Small intestine (tissue), 7 donors: ENCODE data around the gene CRYGS. TPM values are rescaled to one million over a fixed set of nuclear protein-coding genes. Genes with fewer than 3 reads are reported as not detected.
"Not testable (repeated sequence)": the region's sequence is repeated elsewhere in the genome, so short reads cannot be mapped to it uniquely, and the experiment has no call there.

Experiments used
- DNase-seq, 2 donors: peaks; one replicate each; pipeline versions ENCODE4 v3.0.0 to v3.0.0-alpha.2; 2013
- FAIRE-seq: peaks from 2 replicates; lab custom pipeline; 2012; peaks lifted over from hg19 to GRCh38; lab: Jason Lieb, UNC
- H3K27ac ChIP-seq, 3 donors: one replicate each; pipeline ENCODE4 v1.5.1; 2013; ENCODE audit warnings: low read length in 2 of 3, mild to moderate bottlenecking in 2 of 3, control low read depth in 1 of 3, inconsistent platforms in 1 of 3, low read depth in 1 of 3, moderate library complexity in 1 of 3
- H3K27me3 ChIP-seq, 3 donors: one replicate each; pipeline ENCODE4 v1.6.1; 2013; ENCODE audit warnings: low read length in 3 of 3, inconsistent platforms in 1 of 3; ENCODE audit not compliant: control insufficient read depth in 3 of 3, insufficient read depth in 3 of 3
- H3K36me3 ChIP-seq, 3 donors: one replicate each; pipeline ENCODE4 v1.6.1; 2013; ENCODE audit warnings: low read length in 3 of 3, inconsistent platforms in 1 of 3, low read depth in 1 of 3, mild to moderate bottlenecking in 1 of 3, moderate library complexity in 1 of 3; ENCODE audit not compliant: control insufficient read depth in 3 of 3, insufficient read depth in 2 of 3
- H3K4me1 ChIP-seq, 3 donors: one replicate each; pipeline ENCODE4 v1.6.1; 2013; ENCODE audit warnings: low read length in 2 of 3, inconsistent platforms in 1 of 3, low read depth in 1 of 3, mild to moderate bottlenecking in 1 of 3, moderate library complexity in 1 of 3; ENCODE audit not compliant: control insufficient read depth in 3 of 3, insufficient read depth in 2 of 3
- H3K4me3 ChIP-seq, 3 donors: one replicate each; pipeline ENCODE4 v1.5.1; 2013; ENCODE audit warnings: low read length in 3 of 3, control low read depth in 1 of 3, inconsistent platforms in 1 of 3, low read depth in 1 of 3, mild to moderate bottlenecking in 1 of 3, moderate library complexity in 1 of 3
- H3K9me3 ChIP-seq, 2 donors: one replicate each; pipeline ENCODE4 v1.6.1; 2013; ENCODE audit warnings: low read depth in 1 of 2, low read length in 1 of 2; ENCODE audit not compliant: control insufficient read depth in 2 of 2, insufficient read depth in 1 of 2
- WGBS, 3 donors: extraction: QIAGEN DNeasy Blood & Tissue Kit; methylation state at CpG; one replicate each; pipeline ENCODE4 v1.1.7; 2013; 5-methylcytosine and 5-hydroxymethylcytosine counted together
- polyA plus RNA-seq, 4 donors: library from polyadenylated mRNA; stranded (reverse) in 3 of 4; unstranded in 1 of 4; fragments of 200-250 nt in 3 of 4; fragments of 120-200 nt in 1 of 4; gene quantifications; one replicate each; pipeline versions ENCODE4 v1.2.1 to v1.2.3, GENCODE V29; 2013
- donor health status: healthy with polysubstance abuse.
- donor health status: control.
- donor health status: control.
- donor health status: Bipolar disorder and iron deficiency.
- donor health status: healthy.

Gene CRYGS
- polyA plus RNA-seq, 4 donors = 2.0 to 7.4 (median 4.8) TPM

- H3K27ac ChIP-seq = peak overlapping the region in 2 of 3 donors; percentile 44 to 91
- no peaks in the 10 kb centered on the region for H3K27me3 ChIP-seq
- DNase-seq = peak in 1 of 2 donors; percentile 2
- H3K36me3 ChIP-seq = peaks cover 0 to 9% (median 4%) of the 10 kb centered on the region in 3 donors
- WGBS, 3 donors = 2 to 5% (median 3%) methylated on average over 7 of the region's 7 CpGs
- peak overlapping the region; percentile 24 to 91 (median 53) for H3K4me3 ChIP-seq
- no peak for FAIRE-seq
- no peaks in the 10 kb centered on the region for H3K9me3 ChIP-seq
- peaks cover 0 to 13% (median 0%) of the 10 kb centered on the region in 3 donors for H3K4me1 ChIP-seq
These were observed 25.6 kb upstream of the CRYGS start for GRCh38 chr3:186569779-186570095.

DNA sequence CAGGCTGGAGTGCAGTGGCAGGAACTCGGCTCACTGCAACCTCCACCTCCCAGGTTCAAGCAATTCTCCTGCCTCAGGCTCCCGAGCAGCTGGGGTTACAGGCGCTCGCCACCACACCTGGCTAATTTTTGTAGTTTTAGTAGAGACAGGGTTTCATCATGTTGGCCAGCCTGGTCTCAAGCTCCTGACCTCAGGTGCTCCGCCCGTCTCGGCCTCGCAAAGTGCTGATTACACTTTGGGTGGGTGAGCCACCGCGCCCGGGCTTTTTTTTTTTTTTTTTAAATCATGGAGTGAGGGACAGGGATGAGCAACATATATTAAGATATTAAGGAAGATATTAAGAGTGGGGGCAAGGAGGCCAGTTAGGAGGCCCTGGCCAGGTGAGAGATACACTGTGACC is 25.2 kb upstream of the CRYGS start:
- H3K27ac ChIP-seq, DNase-seq: not testable (repeated sequence)
- 28 to 77% (median 46%) methylated on average over 11 of the region's 11 CpGs for WGBS, 3 donors

GRCh38 chr3:186567072-186567921 is 23.1 kb upstream of the CRYGS start, which contains the start of gene TBCCD1:
TBCCD1 (minus strand) TSS chr3:186567339; CDS start chr3:186564329, 3,010 bp downstream.
- Histone ChIP-seq H3K27me3 (no peaks in the 10 kb centered on the region), H3K4me1 (peaks cover 0 to 13% (median 0%) of the 10 kb centered on the region in 3 donors), H3K27ac (peak within 1 kb of the TSS; percentile 90 to 99 (median 91)), H3K4me3 (peak within 1 kb of the TSS; percentile 70 to 75 (median 71)), H3K36me3 (peaks cover 0 to 9% (median 4%) of the 10 kb centered on the region in 3 donors), H3K9me3 (no peaks in the 10 kb centered on the region)
- peak; percentile 94 to 99 for DNase-seq
- no peak for FAIRE-seq
- WGBS, 3 donors = 0 to 1% (median 1%) methylated on average over 48 to 66 of the region's 66 CpGs

More for the DNA sequence above, 25.2 kb upstream of the CRYGS start:
- H3K9me3 ChIP-seq, H3K27me3 ChIP-seq, H3K36me3 ChIP-seq, FAIRE-seq: not testable (repeated sequence)
- Histone ChIP-seq H3K4me1 (peaks cover 0 to 13% (median 0%) of the 10 kb centered on the region in 3 donors), H3K4me3 (peak overlapping the region in 1 of 3 donors; percentile 53)

DNA sequence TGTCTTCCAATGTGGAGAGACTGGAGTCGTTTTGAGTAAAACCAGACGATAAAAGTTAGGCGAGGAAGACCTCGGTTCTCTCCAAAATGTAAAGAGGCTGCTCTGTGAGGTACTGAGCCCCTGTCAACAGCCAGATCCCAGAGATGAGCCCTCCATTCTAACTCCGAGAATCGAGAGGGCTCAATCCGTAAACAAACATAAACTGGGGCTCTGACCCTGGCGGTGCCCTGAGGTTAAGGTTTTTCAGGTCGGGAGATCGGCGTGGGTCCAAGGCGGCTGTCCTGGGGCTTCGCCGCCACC is 22.5 kb upstream of the CRYGS start:
- peaks cover 0 to 5% (median 0%) of the 10 kb centered on the region in 3 donors for H3K36me3 ChIP-seq
- peak overlapping the region; percentile 70 to 75 (median 71) for H3K4me3 ChIP-seq
- peak overlapping the region; percentile 89 to 99 (median 91) for H3K27ac ChIP-seq
- peaks cover 0 to 10% (median 0%) of the 10 kb centered on the region in 3 donors for H3K4me1 ChIP-seq
- no peak for DNase-seq
- no peaks in the 10 kb centered on the region for H3K27me3 ChIP-seq
- H3K9me3 ChIP-seq = no peaks in the 10 kb centered on the region
- FAIRE-seq = no peak
- WGBS, 3 donors = 0% methylated on average over 14 of the region's 14 CpGs

DNA sequence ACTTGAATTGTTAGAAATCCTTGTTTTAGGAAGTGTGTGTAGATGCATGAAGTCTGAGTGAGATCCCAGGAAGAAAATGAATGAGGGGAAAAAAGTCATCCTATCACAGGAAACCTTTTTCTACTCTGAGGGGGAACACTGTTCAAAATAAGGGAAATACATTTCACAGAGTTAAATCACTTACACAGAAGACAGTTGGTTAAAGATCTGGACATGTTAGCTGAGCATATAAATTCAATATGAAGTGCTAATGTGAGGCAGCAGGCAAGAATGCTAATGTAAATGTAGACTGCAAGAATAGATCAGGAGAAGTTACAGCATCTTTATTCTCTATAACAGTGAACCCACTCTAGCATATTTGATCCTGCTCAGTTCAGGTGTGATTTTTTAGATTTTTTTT is 20.4 kb upstream of the CRYGS start:
- H3K9me3 ChIP-seq = no peaks in the 10 kb centered on the region
- no peak for FAIRE-seq
- peaks cover 0 to 10% (median 0%) of the 10 kb centered on the region in 3 donors for H3K4me1 ChIP-seq
- DNase-seq = no peak
- H3K4me3 ChIP-seq = no peak overlapping the region
- H3K36me3 ChIP-seq = peaks cover 0 to 5% (median 0%) of the 10 kb centered on the region in 3 donors
- H3K27ac ChIP-seq = no peak overlapping the region
- H3K27me3 ChIP-seq = no peaks in the 10 kb centered on the region

DNA sequence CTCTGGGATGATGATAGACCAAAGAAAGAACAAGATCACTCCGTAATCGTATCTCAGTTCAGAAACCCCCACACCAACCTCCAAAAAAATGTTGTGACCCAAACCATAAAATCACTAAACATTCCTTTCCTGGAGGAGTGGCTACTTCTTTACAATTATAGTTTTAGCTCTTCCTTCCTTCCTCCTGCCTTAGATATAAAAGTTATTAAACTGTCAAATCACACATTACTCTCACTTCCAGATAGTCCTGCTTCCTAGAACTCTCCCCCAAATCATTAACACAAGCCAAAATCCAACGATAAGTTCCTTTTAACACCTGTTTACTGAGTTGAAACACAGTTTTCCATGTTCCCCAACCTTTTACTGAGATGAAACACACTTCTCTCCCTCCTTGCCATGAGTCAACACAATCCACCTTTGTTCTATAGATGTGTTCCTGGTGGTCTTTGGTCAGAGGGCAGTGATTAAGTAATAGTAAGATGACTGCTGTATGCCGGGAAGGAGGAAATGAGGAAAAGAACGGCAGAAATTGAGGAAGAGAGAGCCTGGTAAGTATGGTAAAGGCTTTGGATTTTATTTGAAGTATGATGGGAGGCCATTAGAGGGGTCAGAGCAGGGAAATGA is 8.3 kb upstream of the CRYGS start:
- WGBS, 3 donors = 50 to 66% (median 63%) methylated on average over 5 of the region's 5 CpGs
- Histone ChIP-seq H3K27ac (no peak overlapping the region), H3K9me3 (no peaks in the 10 kb centered on the region), H3K4me3 (no peak overlapping the region), H3K4me1 (no peaks in the 10 kb centered on the region), H3K27me3 (no peaks in the 10 kb centered on the region), H3K36me3 (peaks cover 11 to 34% (median 13%) of the 10 kb centered on the region in 3 donors)
- DNase-seq (peak; percentile 12 to 36), FAIRE-seq (no peak)

DNA sequence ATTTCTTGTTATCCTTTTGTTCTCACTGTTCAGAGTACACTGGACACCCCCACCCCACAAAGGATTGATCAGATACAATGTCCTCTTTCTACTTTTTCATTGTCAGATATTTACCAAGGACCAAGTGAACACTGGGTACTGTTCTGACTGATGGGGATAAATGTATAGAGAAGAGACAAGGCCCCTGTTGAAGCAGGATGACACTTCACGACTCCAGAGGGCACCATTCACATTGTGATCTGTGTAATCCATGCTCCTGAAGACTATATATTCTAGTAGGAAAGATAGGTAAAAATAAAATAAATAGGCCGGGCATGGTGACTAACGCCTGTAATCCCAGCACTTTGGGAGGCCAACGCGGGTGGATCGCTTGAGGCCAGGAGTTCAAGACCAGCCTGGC is 7.2 kb upstream of the CRYGS start:
- no peak for FAIRE-seq
- Histone ChIP-seq H3K36me3 (peaks cover 11 to 38% (median 13%) of the 10 kb centered on the region in 3 donors), H3K27me3 (no peaks in the 10 kb centered on the region), H3K27ac (no peak overlapping the region), H3K4me1 (no peaks in the 10 kb centered on the region), H3K9me3 (no peaks in the 10 kb centered on the region), H3K4me3 (no peak overlapping the region)
- 92 to 95% (median 95%) methylated on average over 6 of the region's 6 CpGs for WGBS, 3 donors
- DNase-seq = peak in 1 of 2 donors; percentile 9

GRCh38 chr3:186549497-186549896 is 5.3 kb upstream of the CRYGS start:
- whole genome bisulfite sequencing, 3 donors = 96 to 99% (median 98%) methylated on average over 3 of the region's 3 CpGs
- DNase-seq = no peak
- FAIRE-seq = no peak

More at GRCh38 chr3:186549497-186549896, 5.3 kb upstream of the CRYGS start:
- H3K36me3 ChIP-seq = peaks cover 7 to 30% (median 8%) of the 10 kb centered on the region in 3 donors
- H3K27ac ChIP-seq = no peak overlapping the region
- no peak overlapping the region for H3K4me3 ChIP-seq
- H3K4me1 ChIP-seq = no peaks in the 10 kb centered on the region
- H3K27me3 ChIP-seq = no peaks in the 10 kb centered on the region
- no peaks in the 10 kb centered on the region for H3K9me3 ChIP-seq
